Measurements from ENCODE around the gene LOXL1.

- TF ChIP-seq, protein P1, sequence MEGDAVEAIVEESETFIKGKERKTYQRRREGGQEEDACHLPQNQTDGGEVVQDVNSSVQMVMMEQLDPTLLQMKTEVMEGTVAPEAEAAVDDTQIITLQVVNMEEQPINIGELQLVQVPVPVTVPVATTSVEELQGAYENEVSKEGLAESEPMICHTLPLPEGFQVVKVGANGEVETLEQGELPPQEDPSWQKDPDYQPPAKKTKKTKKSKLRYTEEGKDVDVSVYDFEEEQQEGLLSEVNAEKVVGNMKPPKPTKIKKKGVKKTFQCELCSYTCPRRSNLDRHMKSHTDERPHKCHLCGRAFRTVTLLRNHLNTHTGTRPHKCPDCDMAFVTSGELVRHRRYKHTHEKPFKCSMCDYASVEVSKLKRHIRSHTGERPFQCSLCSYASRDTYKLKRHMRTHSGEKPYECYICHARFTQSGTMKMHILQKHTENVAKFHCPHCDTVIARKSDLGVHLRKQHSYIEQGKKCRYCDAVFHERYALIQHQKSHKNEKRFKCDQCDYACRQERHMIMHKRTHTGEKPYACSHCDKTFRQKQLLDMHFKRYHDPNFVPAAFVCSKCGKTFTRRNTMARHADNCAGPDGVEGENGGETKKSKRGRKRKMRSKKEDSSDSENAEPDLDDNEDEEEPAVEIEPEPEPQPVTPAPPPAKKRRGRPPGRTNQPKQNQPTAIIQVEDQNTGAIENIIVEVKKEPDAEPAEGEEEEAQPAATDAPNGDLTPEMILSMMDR (IDR thresholded peaks at IDR 0.05), result no peak
- peak in 1 of 3 donors; percentile 20 for TF ChIP-seq POLR2AphosphoS5 (IDR thresholded peaks at IDR 0.05)
Measured at GRCh38 chr15:73991260-73991659, 65.0 kb downstream of the LOXL1 start.

Data from breast epithelium (tissue), 3 donors.